Measurements from ENCODE around the gene FDXR. TPM values are rescaled to one million over a fixed set of nuclear protein-coding genes. Genes with fewer than 3 reads are reported as not detected.

FDXR gene
- total RNA-seq, 1 donor from 2014 or later, result 1.7 TPM

GRCh38 chr17:74900208-74900607, 27.4 kb upstream of the FDXR start:
- no peak for DNase-seq (ENCODE audit: low spot score)

- DNase-seq (ENCODE audit: low spot score), result peak; percentile 22
Measured at GRCh38 chr17:74898376-74898946, 25.7 kb upstream of the FDXR start.

GRCh38 chr17:74893936-74894671, 21.3 kb upstream of the FDXR start:
- no peak for DNase-seq (ENCODE audit: low spot score)

- no peak for DNase-seq (ENCODE audit: low spot score)
Measured at GRCh38 chr17:74892974-74893911, 20.4 kb upstream of the FDXR start, which contains the start of gene FADS6. Gene FADS6, minus strand, starts transcription at chr17:74893633. Its CDS starts 38 bp downstream, at chr17:74893595.

- no peak for DNase-seq (ENCODE audit: low spot score)
Measured at GRCh38 chr17:74892013-74892841, 19.4 kb upstream of the FDXR start.

- no peak for DNase-seq (ENCODE audit: low spot score)
Measured at GRCh38 chr17:74890554-74890953, 17.8 kb upstream of the FDXR start.

- no peak for DNase-seq (ENCODE audit: low spot score)
Measured at GRCh38 chr17:74888469-74888868, 15.7 kb upstream of the FDXR start.

- no peak for DNase-seq (ENCODE audit: low spot score)
Measured at GRCh38 chr17:74883241-74883745, 10.5 kb upstream of the FDXR start.

GRCh38 chr17:74882517-74883240, 9.9 kb upstream of the FDXR start:
- DNase-seq (ENCODE audit: low spot score), result no peak

- no peak for DNase-seq (ENCODE audit: low spot score)
Measured at GRCh38 chr17:74881073-74881472, 8.3 kb upstream of the FDXR start.

- DNase-seq (ENCODE audit: low spot score), result no peak
Measured at GRCh38 chr17:74879308-74879707, 6.5 kb upstream of the FDXR start.

- no peak for DNase-seq (ENCODE audit: low spot score)
Measured at GRCh38 chr17:74878658-74879057, 5.9 kb upstream of the FDXR start.

GRCh38 chr17:74877592-74878548, 5.1 kb upstream of the FDXR start:
- peak; percentile 67 for DNase-seq (ENCODE audit: low spot score)

- DNase-seq (ENCODE audit: low spot score), result no peak
Measured at GRCh38 chr17:74875977-74876593, 3.3 kb upstream of the FDXR start.

GRCh38 chr17:74875155-74875976, 2.6 kb upstream of the FDXR start:
- no peak for DNase-seq (ENCODE audit: low spot score)

- DNase-seq (ENCODE audit: low spot score), result no peak
Measured at GRCh38 chr17:74874615-74875037, 1.8 kb upstream of the FDXR start.

GRCh38 chr17:74873874-74874614, 1.2 kb upstream of the FDXR start:
- DNase-seq (ENCODE audit: low spot score), result no peak
